HG02623 (cell line): ENCODE data around the gene PTPRK.
A peak's percentile ranks its signal among the peaks of the same experiment; 100 is the strongest.

Experiments
- ATAC-seq: cut with Tn5 transposase; IDR thresholded peaks from one replicate; pipeline ENCODE4 v1.9.1; 2021; ENCODE audit warnings: moderate library complexity; ENCODE audit not compliant: unreplicated experiment

PTPRK gene

GRCh38 chr6:128516514-128516898 is 3.9 kb downstream of the PTPRK start:
- no peak for ATAC-seq

GRCh38 chr6:128515550-128516513 is 4.6 kb downstream of the PTPRK start:
- no peak for ATAC-seq

GRCh38 chr6:128513878-128514277 is 6.5 kb downstream of the PTPRK start:
- no peak for ATAC-seq

- ATAC-seq: no peak
Measured at GRCh38 chr6:128512296-128512695, 8.1 kb downstream of the PTPRK start.

GRCh38 chr6:128511506-128511905 is 8.9 kb downstream of the PTPRK start:
- peak; percentile 44 for ATAC-seq

- ATAC-seq: no peak
Measured at GRCh38 chr6:128509709-128510108, 10.7 kb downstream of the PTPRK start.

GRCh38 chr6:128508588-128509296 is 11.7 kb downstream of the PTPRK start:
- ATAC-seq: no peak

GRCh38 chr6:128507337-128508310 is 12.8 kb downstream of the PTPRK start:
- no peak for ATAC-seq

- no peak for ATAC-seq
Measured at GRCh38 chr6:128505603-128506002, 14.8 kb downstream of the PTPRK start.

GRCh38 chr6:128504003-128504654 is 16.3 kb downstream of the PTPRK start:
- no peak for ATAC-seq

GRCh38 chr6:128500749-128501600 is 19.4 kb downstream of the PTPRK start:
- ATAC-seq: no peak

GRCh38 chr6:128500014-128500413 is 20.4 kb downstream of the PTPRK start:
- ATAC-seq: no peak

GRCh38 chr6:128499079-128499731 is 21.2 kb downstream of the PTPRK start:
- ATAC-seq: no peak

GRCh38 chr6:128498234-128498633 is 22.2 kb downstream of the PTPRK start:
- ATAC-seq: no peak

GRCh38 chr6:128495536-128496333 is 24.7 kb downstream of the PTPRK start:
- no peak for ATAC-seq

GRCh38 chr6:128494440-128494839 is 26.0 kb downstream of the PTPRK start:
- ATAC-seq: no peak

- peak; percentile 50 for ATAC-seq
Measured at GRCh38 chr6:128493877-128494276, 26.5 kb downstream of the PTPRK start.

- no peak for ATAC-seq
Measured at GRCh38 chr6:128492386-128492785, 28.0 kb downstream of the PTPRK start.
